C4-2B (cell line): Measurements from ENCODE around the gene POLR1A.

ENCODE experiments used
- H3K27ac ChIP-seq: fragments of 450-650 bp; 2 replicates; pipeline ENCODE4 v1.5.1; 2017
- CTCF ChIP-seq: fragments of 450-650 bp; conservative IDR thresholded peaks from 2 replicates; pipeline ENCODE4 v1.5.1; 2017; ENCODE audit warnings: mild to moderate bottlenecking
- ZFX ChIP-seq: fragments of 450-650 bp; IDR thresholded peaks from 2 replicates; pipeline ENCODE4 v1.6.1; 2017

The POLR1A gene

DNA sequence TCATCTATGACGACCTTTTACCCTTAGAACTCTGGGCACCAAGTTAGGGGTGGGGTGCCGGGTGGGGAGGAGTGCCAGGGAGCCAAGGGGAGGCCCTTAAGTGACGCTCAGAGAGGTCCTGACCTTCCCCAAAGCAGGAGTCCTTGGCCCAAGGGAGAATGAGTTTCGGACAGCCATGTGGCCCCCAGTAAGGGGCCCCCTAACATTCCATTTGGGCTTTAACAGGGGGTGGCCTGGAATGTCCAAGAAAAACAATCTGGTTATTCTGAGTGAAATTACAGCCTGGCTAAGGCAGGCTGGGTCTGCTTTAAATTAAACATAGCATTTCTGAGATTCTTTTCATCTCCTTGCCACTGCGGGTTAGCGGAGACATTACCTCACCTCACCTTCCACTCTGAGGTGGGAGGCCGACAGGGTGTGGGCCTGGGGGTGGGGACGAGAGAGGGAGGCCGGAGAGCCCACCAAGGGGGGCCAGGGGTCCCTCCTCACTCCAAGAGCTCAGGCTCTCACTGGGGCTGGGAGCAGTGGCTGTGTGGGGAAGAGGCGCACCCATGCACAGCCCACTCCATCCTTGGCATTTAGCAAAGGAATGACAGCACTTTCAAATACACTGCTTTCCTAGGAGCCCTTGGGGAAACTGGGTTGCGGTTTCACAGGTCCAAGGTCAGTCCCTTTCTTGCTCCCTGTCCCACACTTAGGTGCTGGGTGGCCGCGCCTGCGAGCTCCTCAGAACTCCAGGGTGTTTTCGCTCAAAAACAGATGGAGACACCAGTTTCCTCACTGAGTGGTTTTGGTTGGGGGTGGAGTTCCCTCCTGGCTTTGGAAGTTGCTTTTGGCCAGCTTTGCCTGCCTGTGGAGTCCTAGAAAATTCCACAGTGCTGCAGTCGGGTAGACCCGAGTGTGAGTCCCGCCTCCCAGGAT is 107.4 kb downstream of the POLR1A start:
- no peak overlapping the region for H3K27ac ChIP-seq
- TF ChIP-seq CTCF: no peak
- TF ChIP-seq ZFX: no peak

- no peak overlapping the region for H3K27ac ChIP-seq
- TF ChIP-seq CTCF (no peak), ZFX (no peak)
Observed at GRCh38 chr2:85997017-85997970, 108.4 kb downstream of the POLR1A start.

DNA sequence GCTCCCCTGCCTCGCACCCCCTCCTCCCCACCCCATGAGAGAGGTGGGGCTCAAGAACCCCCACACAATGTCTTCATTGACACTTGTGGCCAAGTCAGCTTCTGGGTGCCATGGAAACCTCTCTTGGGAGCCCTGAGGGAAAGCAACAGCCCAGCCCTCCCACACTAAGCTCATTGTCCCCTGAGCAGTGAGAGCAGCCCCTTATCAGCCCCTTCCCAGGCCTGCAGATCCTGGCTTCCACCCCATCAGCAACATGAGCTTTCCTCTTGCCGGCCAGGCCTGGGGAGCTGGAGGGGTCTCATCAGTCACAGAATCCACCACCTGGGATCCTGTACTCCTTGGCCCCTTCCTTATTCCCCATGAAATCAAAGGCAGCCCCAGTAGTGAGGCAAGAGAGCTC is 109.1 kb downstream of the POLR1A start:
- no peak for TF ChIP-seq CTCF
- TF ChIP-seq ZFX: no peak
- H3K27ac ChIP-seq: no peak overlapping the region

DNA sequence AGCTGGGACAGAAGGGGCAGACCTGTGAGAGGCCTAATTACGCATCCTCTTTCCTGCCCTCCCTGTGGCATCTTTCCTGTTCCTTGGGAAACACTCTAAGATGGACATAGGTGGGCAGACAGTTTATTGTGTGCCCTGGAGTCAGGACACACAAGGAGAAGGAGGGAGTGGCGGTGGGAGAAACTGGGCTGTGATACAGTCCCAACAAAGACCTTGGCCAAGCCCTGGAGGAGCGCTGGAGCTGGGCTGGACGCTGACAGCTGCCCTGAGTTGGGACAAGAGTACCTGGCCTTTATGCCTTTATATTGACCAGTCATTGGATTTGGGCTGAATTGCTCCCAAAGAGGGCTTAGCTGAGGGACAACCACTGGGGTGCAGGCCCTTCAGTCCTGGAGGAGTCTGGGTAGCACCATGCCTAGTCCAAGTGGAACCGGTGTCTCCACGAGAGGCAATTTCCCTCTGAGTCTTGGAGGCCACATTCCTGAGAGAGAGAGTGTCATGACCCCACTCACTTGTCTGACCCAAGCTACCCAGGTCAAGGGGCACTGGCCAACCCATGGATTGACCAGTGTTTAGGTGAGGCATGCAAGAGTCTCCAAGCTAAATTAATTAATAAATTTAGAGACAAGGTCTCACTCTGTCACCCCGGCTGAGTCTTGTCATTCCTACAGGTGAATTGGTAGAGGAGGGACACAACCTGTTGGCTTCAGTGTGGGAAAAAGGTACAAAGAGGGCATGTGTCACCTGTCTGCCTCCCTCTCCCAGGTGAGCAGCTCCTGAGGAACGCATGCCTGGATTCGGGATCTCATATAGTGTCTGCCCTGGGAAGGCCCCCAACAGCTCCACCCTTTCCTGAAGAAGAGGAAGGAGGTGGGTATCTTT is 109.8 kb downstream of the POLR1A start:
- TF ChIP-seq ZFX (no peak), CTCF (no peak)
- no peak overlapping the region for H3K27ac ChIP-seq

DNA sequence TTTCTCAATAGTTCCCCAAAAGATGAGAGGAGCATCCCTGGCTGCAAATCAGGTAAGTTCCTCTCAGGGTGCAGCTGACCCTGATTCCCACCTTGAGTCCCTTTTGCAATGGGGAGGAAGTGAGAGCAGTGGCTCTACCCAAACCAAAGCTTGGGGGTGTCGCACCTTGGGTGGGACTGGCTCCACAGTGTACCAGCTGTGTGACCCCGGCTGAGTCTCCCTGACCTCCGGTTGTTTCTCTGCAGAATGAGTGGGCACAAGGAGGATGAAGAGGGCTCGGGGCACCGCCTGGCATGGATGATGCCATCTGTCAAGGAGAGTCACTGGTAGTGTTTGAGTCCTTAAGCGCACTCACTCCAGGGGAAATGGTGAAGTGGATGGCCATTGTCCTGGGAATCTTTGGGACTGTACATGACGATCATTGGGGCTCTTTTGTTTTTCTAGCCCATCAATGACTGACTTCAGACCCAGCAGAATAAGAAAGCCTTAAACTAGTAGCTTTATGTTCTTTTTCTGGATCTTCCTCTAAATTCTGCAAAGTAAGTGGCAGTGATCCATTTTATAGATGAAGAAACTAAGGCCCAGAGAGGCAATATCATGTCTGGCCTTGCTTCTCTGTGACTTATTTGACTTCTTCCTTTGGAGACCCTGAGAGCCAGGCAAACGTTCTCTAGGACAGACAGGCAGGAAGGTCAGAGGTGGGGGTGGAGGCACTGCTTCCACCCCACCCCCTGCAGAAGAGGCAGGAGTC is 110.6 kb downstream of the POLR1A start:
- H3K27ac ChIP-seq: no peak overlapping the region
- TF ChIP-seq ZFX (no peak), CTCF (no peak)

GRCh38 chr2:85994421-85994777 is 111.3 kb downstream of the POLR1A start:
- TF ChIP-seq CTCF: no peak
- no peak for TF ChIP-seq ZFX
- H3K27ac ChIP-seq: no peak overlapping the region
